Mucosa of stomach (tissue), 1 donor: ENCODE measurements around the gene SPSB4.

Experiments
- H3K27me3 ChIP-seq: one replicate; pipeline ENCODE4 v1.7.0; 2013; ENCODE audit warnings: mild to moderate bottlenecking, low read length; ENCODE audit not compliant: control insufficient read depth, insufficient read depth
- H3K36me3 ChIP-seq: one replicate; pipeline ENCODE4 v1.7.0; 2013; ENCODE audit warnings: low read length; ENCODE audit not compliant: control insufficient read depth, insufficient read depth
- H3K4me1 ChIP-seq: one replicate; pipeline ENCODE4 v1.7.0; 2013; ENCODE audit warnings: mild to moderate bottlenecking, low read length; ENCODE audit not compliant: control insufficient read depth, insufficient read depth
- H3K4me3 ChIP-seq: one replicate; pipeline ENCODE4 v1.7.0; 2013; ENCODE audit warnings: low read length
- H3K9ac ChIP-seq: one replicate; pipeline ENCODE4 v1.7.0; 2013; ENCODE audit warnings: mild to moderate bottlenecking, low read length, moderate library complexity
- H3K9me3 ChIP-seq: one replicate; pipeline ENCODE4 v1.7.0; 2013; ENCODE audit warnings: mild to moderate bottlenecking, low read length, moderate library complexity; ENCODE audit not compliant: control insufficient read depth
- donor health status: Pancreatic carcinoma.

Gene SPSB4

GRCh38 chr3:141143517-141143916 lies 92.4 kb downstream of the SPSB4 start:
- no peaks in the 10 kb centered on the region for H3K4me1 ChIP-seq
- no peaks in the 10 kb centered on the region for H3K27me3 ChIP-seq
- no peaks in the 10 kb centered on the region for H3K36me3 ChIP-seq
- no peak overlapping the region for H3K4me3 ChIP-seq
- no peaks in the 10 kb centered on the region for H3K9me3 ChIP-seq
- H3K9ac ChIP-seq = no peak overlapping the region

- Histone ChIP-seq H3K27me3 (no peaks in the 10 kb centered on the region), H3K4me3 (no peak overlapping the region), H3K9me3 (no peaks in the 10 kb centered on the region), H3K9ac (no peak overlapping the region), H3K4me1 (no peaks in the 10 kb centered on the region), H3K36me3 (no peaks in the 10 kb centered on the region)
Measured at GRCh38 chr3:141146979-141147470, 95.9 kb downstream of the SPSB4 start.

GRCh38 chr3:141147657-141148056 lies 96.5 kb downstream of the SPSB4 start:
- H3K36me3 ChIP-seq = no peaks in the 10 kb centered on the region

GRCh38 chr3:141148169-141148568 lies 97.0 kb downstream of the SPSB4 start:
- no peak overlapping the region for H3K4me3 ChIP-seq
- no peaks in the 10 kb centered on the region for H3K9me3 ChIP-seq
- no peaks in the 10 kb centered on the region for H3K36me3 ChIP-seq
- no peaks in the 10 kb centered on the region for H3K27me3 ChIP-seq
- H3K4me1 ChIP-seq = no peaks in the 10 kb centered on the region
- no peak overlapping the region for H3K9ac ChIP-seq

More at GRCh38 chr3:141147657-141148056, 96.5 kb downstream of the SPSB4 start:
- Histone ChIP-seq H3K4me1 (no peaks in the 10 kb centered on the region), H3K4me3 (no peak overlapping the region), H3K9ac (no peak overlapping the region), H3K27me3 (no peaks in the 10 kb centered on the region), H3K9me3 (no peaks in the 10 kb centered on the region)

GRCh38 chr3:141148770-141149169 lies 97.6 kb downstream of the SPSB4 start:
- Histone ChIP-seq H3K36me3 (no peaks in the 10 kb centered on the region), H3K4me3 (no peak overlapping the region), H3K27me3 (no peaks in the 10 kb centered on the region), H3K9me3 (no peaks in the 10 kb centered on the region), H3K9ac (no peak overlapping the region), H3K4me1 (no peaks in the 10 kb centered on the region)

GRCh38 chr3:141150081-141150830 lies 99.1 kb downstream of the SPSB4 start:
- H3K27me3 ChIP-seq = no peaks in the 10 kb centered on the region
- H3K4me1 ChIP-seq = no peaks in the 10 kb centered on the region
- H3K4me3 ChIP-seq = no peak overlapping the region
- no peaks in the 10 kb centered on the region for H3K9me3 ChIP-seq
- H3K36me3 ChIP-seq = no peaks in the 10 kb centered on the region
- H3K9ac ChIP-seq = no peak overlapping the region

GRCh38 chr3:141150931-141151330 lies 99.8 kb downstream of the SPSB4 start:
- no peak overlapping the region for H3K4me3 ChIP-seq
- no peaks in the 10 kb centered on the region for H3K36me3 ChIP-seq
- H3K9me3 ChIP-seq = no peaks in the 10 kb centered on the region
- H3K4me1 ChIP-seq = no peaks in the 10 kb centered on the region
- no peaks in the 10 kb centered on the region for H3K27me3 ChIP-seq
- no peak overlapping the region for H3K9ac ChIP-seq

- H3K9ac ChIP-seq = no peak overlapping the region
- H3K36me3 ChIP-seq = no peaks in the 10 kb centered on the region
- no peaks in the 10 kb centered on the region for H3K9me3 ChIP-seq
- no peaks in the 10 kb centered on the region for H3K4me1 ChIP-seq
- H3K4me3 ChIP-seq = no peak overlapping the region
- no peaks in the 10 kb centered on the region for H3K27me3 ChIP-seq
Measured at GRCh38 chr3:141151439-141151838, 100.3 kb downstream of the SPSB4 start.

- Histone ChIP-seq H3K4me3 (no peak overlapping the region), H3K9ac (no peak overlapping the region), H3K4me1 (no peaks in the 10 kb centered on the region), H3K36me3 (no peaks in the 10 kb centered on the region), H3K9me3 (no peaks in the 10 kb centered on the region), H3K27me3 (no peaks in the 10 kb centered on the region)
Measured at GRCh38 chr3:141152130-141152529, 101.0 kb downstream of the SPSB4 start.

- H3K4me3 ChIP-seq = no peak overlapping the region
- no peak overlapping the region for H3K9ac ChIP-seq
- no peaks in the 10 kb centered on the region for H3K36me3 ChIP-seq
- no peaks in the 10 kb centered on the region for H3K4me1 ChIP-seq
- no peaks in the 10 kb centered on the region for H3K9me3 ChIP-seq
- H3K27me3 ChIP-seq = no peaks in the 10 kb centered on the region
Measured at GRCh38 chr3:141152801-141153678, 101.9 kb downstream of the SPSB4 start.

GRCh38 chr3:141153679-141153966 lies 102.5 kb downstream of the SPSB4 start:
- Histone ChIP-seq H3K9ac (no peak overlapping the region), H3K9me3 (no peaks in the 10 kb centered on the region), H3K4me1 (no peaks in the 10 kb centered on the region), H3K27me3 (no peaks in the 10 kb centered on the region), H3K36me3 (no peaks in the 10 kb centered on the region), H3K4me3 (no peak overlapping the region)

- Histone ChIP-seq H3K27me3 (no peaks in the 10 kb centered on the region), H3K4me3 (no peak overlapping the region), H3K4me1 (no peaks in the 10 kb centered on the region), H3K36me3 (no peaks in the 10 kb centered on the region), H3K9me3 (no peaks in the 10 kb centered on the region), H3K9ac (no peak overlapping the region)
Measured at GRCh38 chr3:141164852-141165251, 113.7 kb downstream of the SPSB4 start.
